22Rv1 (cell line): ENCODE measurements around the gene RASL12.
"Not testable (repeated sequence)": the region's sequence is repeated elsewhere in the genome, so short reads cannot be mapped to it uniquely, and the experiment has no call there.

ENCODE experiments used
- ZFX ChIP-seq: fragments of 450-650 bp; IDR thresholded peaks from 2 replicates; pipeline ENCODE4 v1.6.1; 2017; ENCODE audit warnings: antibody characterized with exemption, borderline replicate concordance
- TF ChIP-seq, protein P1 (sequence below): fragments of 450-650 bp; IDR thresholded peaks from 2 replicates; pipeline ENCODE4 v1.5.1; 2017; ENCODE audit warnings: mild to moderate bottlenecking

DNA sequence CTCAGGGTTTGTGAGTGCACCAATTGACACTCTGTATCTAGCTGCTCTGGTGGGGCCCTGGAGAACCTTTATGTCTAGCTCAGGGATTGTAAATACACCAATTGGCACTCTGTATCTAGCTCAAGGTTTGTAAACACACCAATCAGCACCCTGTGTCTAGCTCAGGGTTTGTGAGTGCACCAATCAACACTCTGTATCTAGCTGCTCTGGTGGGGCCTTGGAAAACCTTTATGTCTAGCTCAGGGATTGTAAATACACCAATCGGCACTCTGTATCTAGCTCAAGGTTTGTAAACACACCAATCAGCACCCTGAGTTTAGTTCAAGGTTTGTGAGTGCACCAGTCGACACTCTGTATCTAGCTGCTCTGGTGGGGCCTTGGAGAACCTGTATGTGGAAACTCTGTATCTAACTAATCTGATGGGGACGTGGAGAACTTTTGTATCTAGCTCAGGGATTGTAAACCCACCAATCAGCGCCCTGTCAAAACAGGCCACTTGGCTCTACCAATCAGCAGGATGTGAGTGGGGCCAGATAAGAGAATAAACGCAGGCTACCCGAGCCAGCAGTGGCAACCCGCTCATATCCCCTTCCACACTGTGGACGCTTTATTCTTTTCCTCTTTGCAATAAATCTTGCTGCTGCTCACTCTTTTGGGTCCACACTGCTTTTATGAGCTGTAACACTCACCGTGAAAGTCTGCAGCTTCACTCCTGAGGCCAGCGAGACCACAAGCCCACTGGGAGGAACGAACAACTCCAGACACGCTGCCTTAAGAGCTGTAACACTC lies 8.0 kb upstream of the RASL12 start:
- TF ChIP-seq, protein P1, sequence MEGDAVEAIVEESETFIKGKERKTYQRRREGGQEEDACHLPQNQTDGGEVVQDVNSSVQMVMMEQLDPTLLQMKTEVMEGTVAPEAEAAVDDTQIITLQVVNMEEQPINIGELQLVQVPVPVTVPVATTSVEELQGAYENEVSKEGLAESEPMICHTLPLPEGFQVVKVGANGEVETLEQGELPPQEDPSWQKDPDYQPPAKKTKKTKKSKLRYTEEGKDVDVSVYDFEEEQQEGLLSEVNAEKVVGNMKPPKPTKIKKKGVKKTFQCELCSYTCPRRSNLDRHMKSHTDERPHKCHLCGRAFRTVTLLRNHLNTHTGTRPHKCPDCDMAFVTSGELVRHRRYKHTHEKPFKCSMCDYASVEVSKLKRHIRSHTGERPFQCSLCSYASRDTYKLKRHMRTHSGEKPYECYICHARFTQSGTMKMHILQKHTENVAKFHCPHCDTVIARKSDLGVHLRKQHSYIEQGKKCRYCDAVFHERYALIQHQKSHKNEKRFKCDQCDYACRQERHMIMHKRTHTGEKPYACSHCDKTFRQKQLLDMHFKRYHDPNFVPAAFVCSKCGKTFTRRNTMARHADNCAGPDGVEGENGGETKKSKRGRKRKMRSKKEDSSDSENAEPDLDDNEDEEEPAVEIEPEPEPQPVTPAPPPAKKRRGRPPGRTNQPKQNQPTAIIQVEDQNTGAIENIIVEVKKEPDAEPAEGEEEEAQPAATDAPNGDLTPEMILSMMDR: not testable (repeated sequence)
- not testable (repeated sequence) for TF ChIP-seq ZFX
